ENCODE data around the gene CRYBB3. TPM values are rescaled to one million over a fixed set of nuclear protein-coding genes. Genes with fewer than 3 reads are reported as not detected.
"Not testable (repeated sequence)": the region's sequence is repeated elsewhere in the genome, so short reads cannot be mapped to it uniquely, and the experiment has no call there.

CRYBB3 gene
- total RNA-seq, 1 donor from 2014 or later = not detected

- Histone ChIP-seq H3K9me3 (no peaks in the 10 kb centered on the region), H3K36me3 (no peaks in the 10 kb centered on the region), H3K27me3 (no peaks in the 10 kb centered on the region), H3K27ac (no peak overlapping the region), H3K4me1 (no peaks in the 10 kb centered on the region), H3K4me3 (no peak overlapping the region)
- DNase-seq (ENCODE audit: low spot score in 2 of 2) = peak in 1 of 2 donors; percentile 71
- TF ChIP-seq CTCF (IDR thresholded peaks at IDR 0.05) = peak; percentile 30 to 52 (median 41)
- intact Hi-C loops (cut with DNase I) = no loop called here
These were observed 36.1 kb downstream of the CRYBB3 start for GRCh38 chr22:25235547-25236290.

GRCh38 chr22:25236417-25236816 lies 36.8 kb downstream of the CRYBB3 start:
- no peak for TF ChIP-seq CTCF (IDR thresholded peaks at IDR 0.05)
- no peaks in the 10 kb centered on the region for H3K36me3 ChIP-seq
- no peak overlapping the region for H3K4me3 ChIP-seq
- no peaks in the 10 kb centered on the region for H3K27me3 ChIP-seq
- DNase-seq (ENCODE audit: low spot score in 2 of 2) = no peak
- no peaks in the 10 kb centered on the region for H3K9me3 ChIP-seq
- no peak overlapping the region for H3K27ac ChIP-seq
- no peaks in the 10 kb centered on the region for H3K4me1 ChIP-seq
- intact Hi-C loops (cut with DNase I) = no loop called here

- H3K27me3 ChIP-seq = no peaks in the 10 kb centered on the region
- no peak for DNase-seq (ENCODE audit: low spot score in 2 of 2)
- no peaks in the 10 kb centered on the region for H3K4me1 ChIP-seq
- intact Hi-C loops (cut with DNase I) = no loop called here
- no peak overlapping the region for H3K27ac ChIP-seq
- no peaks in the 10 kb centered on the region for H3K36me3 ChIP-seq
- no peak for TF ChIP-seq CTCF (IDR thresholded peaks at IDR 0.05)
- H3K9me3 ChIP-seq = no peaks in the 10 kb centered on the region
- no peak overlapping the region for H3K4me3 ChIP-seq
These were observed 37.8 kb downstream of the CRYBB3 start for GRCh38 chr22:25237503-25237902.

GRCh38 chr22:25238058-25238457 lies 38.4 kb downstream of the CRYBB3 start:
- H3K4me1 ChIP-seq; H3K4me3 ChIP-seq; H3K27ac ChIP-seq; H3K27me3 ChIP-seq; H3K9me3 ChIP-seq; DNase-seq (ENCODE audit: low spot score in 2 of 2); H3K36me3 ChIP-seq; intact Hi-C loops (cut with DNase I): not testable (repeated sequence)

- H3K9me3 ChIP-seq; H3K36me3 ChIP-seq; intact Hi-C loops (cut with DNase I); H3K4me3 ChIP-seq; DNase-seq (ENCODE audit: low spot score in 2 of 2); H3K4me1 ChIP-seq; H3K27ac ChIP-seq; H3K27me3 ChIP-seq: not testable (repeated sequence)
These were observed 55.5 kb downstream of the CRYBB3 start for GRCh38 chr22:25255169-25255568.

Other genes with a start within 250 kb of the CRYBB3 start
- 79.0 TPM for gene KIAA1671, start 247.1 kb upstream of the CRYBB3 start, total RNA-seq
- gene CRYBB2, start 19.8 kb downstream of the CRYBB3 start, total RNA-seq = not detected